CD14-positive monocyte (primary cell): Measurements from ENCODE around the gene OPALIN. TPM values are rescaled to one million over a fixed set of nuclear protein-coding genes. Genes with fewer than 3 reads are reported as not detected.

Experiments used
- DNase-seq, 3 donors: peaks; one replicate each; pipeline ENCODE4 v3.0.0-alpha.2; 2011 to 2022
- H2AFZ ChIP-seq: 2 replicates; pipeline ENCODE4 v1.6.0; 2012; ENCODE audit warnings: mild to moderate bottlenecking, low read depth, low read length, inconsistent platforms; ENCODE audit not compliant: insufficient read depth, poor library complexity, severe bottlenecking
- H3K27ac ChIP-seq, 2 donors: 1 replicate in 1 of 2; 2 replicates in 1 of 2; pipeline ENCODE4 v1.5.1; 2012 to 2013; ENCODE audit warnings: low read length in 2 of 2, control low read depth in 1 of 2, inconsistent platforms in 1 of 2, low read depth in 1 of 2, mild to moderate bottlenecking in 1 of 2
- H3K27me3 ChIP-seq, 2 donors: one replicate each; pipeline versions ENCODE4 v1.6.0 to v1.6.1; 2011 to 2013; ENCODE audit warnings: low read length in 2 of 2; ENCODE audit not compliant: control insufficient read depth in 2 of 2, insufficient read depth in 2 of 2
- H3K36me3 ChIP-seq, 2 donors: replicated peaks in 1 of 2; 1 replicate in 1 of 2; 2 replicates in 1 of 2; pipeline versions ENCODE4 v1.5.1 to v1.6.1; 2012 to 2013; ENCODE audit warnings: low read length in 2 of 2, control low read depth in 1 of 2, inconsistent platforms in 1 of 2, mild to moderate bottlenecking in 1 of 2; ENCODE audit not compliant: insufficient read depth in 2 of 2, control insufficient read depth in 1 of 2
- H3K4me1 ChIP-seq, 2 donors: 1 replicate in 1 of 2; 2 replicates in 1 of 2; pipeline versions ENCODE4 v1.5.1 to v1.6.1; 2012 to 2013; ENCODE audit warnings: low read length in 2 of 2, control low read depth in 1 of 2, inconsistent platforms in 1 of 2, mild to moderate bottlenecking in 1 of 2, moderate library complexity in 1 of 2; ENCODE audit not compliant: insufficient read depth in 2 of 2, control insufficient read depth in 1 of 2
- H3K4me2 ChIP-seq: replicated peaks from 2 replicates; pipeline ENCODE3; 2012; ENCODE audit warnings: low read length, moderate library complexity, mild to moderate bottlenecking; ENCODE audit not compliant: poor library complexity, severe bottlenecking; ENCODE audit errors: extremely low read depth
- H3K4me3 ChIP-seq, 3 experiments: fragments of 200-600 bp in 1 of 3; sonication (generic) in 1 of 3; replicated peaks in 1 of 3; 1 replicate in 2 of 3; 2 replicates in 1 of 3; pipeline ENCODE4 v1.5.1; 2011 to 2013; ENCODE audit warnings: low read length in 3 of 3, mild to moderate bottlenecking in 3 of 3, control low read depth in 2 of 3, low read depth in 2 of 3, inconsistent platforms in 1 of 3, moderate library complexity in 1 of 3
- H3K79me2 ChIP-seq: 2 replicates; pipeline ENCODE4 v1.6.0; 2012; ENCODE audit warnings: mild to moderate bottlenecking, control low read depth, inconsistent platforms, low read length, moderate library complexity; ENCODE audit not compliant: insufficient read depth
- H3K9ac ChIP-seq: 2 replicates; pipeline ENCODE4 v1.6.0; 2017; ENCODE audit warnings: low read length, mild to moderate bottlenecking; ENCODE audit not compliant: insufficient read depth, poor library complexity, severe bottlenecking
- H3K9me3 ChIP-seq, 2 donors: replicated peaks in 1 of 2; 1 replicate in 1 of 2; 2 replicates in 1 of 2; pipeline versions ENCODE4 v1.5.1 to v1.6.1; 2012 to 2013; ENCODE audit warnings: low read length in 2 of 2, control low read depth in 1 of 2; ENCODE audit not compliant: control insufficient read depth in 1 of 2, insufficient read depth in 1 of 2
- H4K20me1 ChIP-seq: 2 replicates; pipeline ENCODE4 v1.6.0; 2012; ENCODE audit warnings: mild to moderate bottlenecking, low read length, control low read depth, moderate library complexity; ENCODE audit not compliant: insufficient read depth
- H3K27ac Mint-ChIP-seq, 7 donors: one replicate each; pipeline ENCODE4 v1.8.0; 2020; ENCODE audit warnings: mild to moderate bottlenecking in 7 of 7, mixed read lengths in 7 of 7, moderate library complexity in 6 of 7, inconsistent platforms in 2 of 7
- H3K27me3 Mint-ChIP-seq, 3 donors: one replicate each; pipeline ENCODE4 v1.8.0; 2021 to 2022; ENCODE audit warnings: low read depth in 3 of 3, mild to moderate bottlenecking in 3 of 3, mixed read lengths in 3 of 3, moderate library complexity in 3 of 3, inconsistent platforms in 1 of 3
- H3K36me3 Mint-ChIP-seq, 2 donors: one replicate each; pipeline ENCODE4 v1.8.0; 2020; ENCODE audit warnings: mixed read lengths in 2 of 2, inconsistent platforms in 1 of 2, mild to moderate bottlenecking in 1 of 2
- H3K4me1 Mint-ChIP-seq: one replicate; pipeline ENCODE4 v1.8.0; 2020; ENCODE audit warnings: mild to moderate bottlenecking, mixed read lengths
- H3K4me3 Mint-ChIP-seq, 2 donors: one replicate each; pipeline ENCODE4 v1.8.0; 2020; ENCODE audit warnings: mild to moderate bottlenecking in 2 of 2, mixed read lengths in 2 of 2, moderate library complexity in 1 of 2
- H3K9me3 Mint-ChIP-seq, 7 donors: one replicate each; pipeline ENCODE4 v1.8.0; 2020 to 2022; ENCODE audit warnings: mixed read lengths in 7 of 7, mild to moderate bottlenecking in 6 of 7, moderate library complexity in 6 of 7, inconsistent platforms in 2 of 7
- CTCF ChIP-seq: fragments of 200-600 bp; IDR thresholded peaks from one replicate; pipeline ENCODE4 v1.8.0; 2022; ENCODE audit warnings: antibody characterized with exemption, mild to moderate bottlenecking
- WGBS: methylation state at CpG from one replicate; pipeline ENCODE4 v1.1.5; 2013; ENCODE audit warnings: missing lambda C conversion rate; ENCODE audit not compliant: insufficient coverage; 5-methylcytosine and 5-hydroxymethylcytosine counted together
- intact Hi-C, 2 donors: fragments of 100-400 bp; cut with micrococcal nuclease; formaldehyde crosslinking; loops; one replicate each; pipeline versions ENCODE4 v1.15.0 to v1.15.1; 2023
- polyA plus RNA-seq, 3 donors: library from polyadenylated mRNA; depleted of rRNA in 1 of 3; unstranded in 2 of 3; stranded (reverse) in 1 of 3; fragments of 300-500 nt in 2 of 3; fragments of >200 nt in 1 of 3; fragmentation: Illumina TruSeq in 2 of 3; gene quantifications; 1 replicate in 2 of 3; 2 replicates in 1 of 3; pipeline ENCODE4 v1.2.3, GENCODE V29; 2012 to 2021

The OPALIN gene
- polyA plus RNA-seq, 3 donors, result not detected

- H3K9ac ChIP-seq, result no peak overlapping the region
- peak overlapping the region; percentile 78 for H2AFZ ChIP-seq
- H3K27me3 ChIP-seq, result no peaks in the 10 kb centered on the region
- Mint-ChIP-seq H3K27ac (no peak overlapping the region), H3K9me3 (no peaks in the 10 kb centered on the region), H3K4me3 (peak overlapping the region; percentile 32 to 68), H3K27me3 (peaks cover 0 to 1% (median 0%) of the 10 kb centered on the region in 3 donors), H3K4me1 (peaks cover 35% of the 10 kb centered on the region), H3K36me3 (no peaks in the 10 kb centered on the region)
- peak overlapping the region; percentile 40 for H3K4me2 ChIP-seq
- no peaks in the 10 kb centered on the region for H3K79me2 ChIP-seq
- intact Hi-C loops, result no loop called here
- no peak for TF ChIP-seq CTCF
- H3K27ac ChIP-seq, result no peak overlapping the region
- 0% methylated on average over 2 of the region's 8 CpGs for WGBS
- H4K20me1 ChIP-seq, result no peaks in the 10 kb centered on the region
- peak in 2 of 3 donors; percentile 17 to 24 for DNase-seq
- H3K36me3 ChIP-seq, result no peaks in the 10 kb centered on the region
- H3K9me3 ChIP-seq, result no peaks in the 10 kb centered on the region
- peaks cover 17 to 19% of the 10 kb centered on the region in 2 donors for H3K4me1 ChIP-seq
- H3K4me3 ChIP-seq, result no peak overlapping the region
These were observed 52.3 kb downstream of the OPALIN start for GRCh38 chr10:96306516-96306915.

GRCh38 chr10:96305019-96305418, 53.8 kb downstream of the OPALIN start:
- H3K4me2 ChIP-seq, result no peak overlapping the region
- peaks cover 0 to 1% (median 0%) of the 10 kb centered on the region in 3 donors for H3K27me3 Mint-ChIP-seq

More at GRCh38 chr10:96305019-96305418, 53.8 kb downstream of the OPALIN start:
- no peak for DNase-seq
- H3K4me1 ChIP-seq, result peaks cover 17 to 21% of the 10 kb centered on the region in 2 donors
- Mint-ChIP-seq H3K27ac (no peak overlapping the region), H3K9me3 (no peaks in the 10 kb centered on the region), H3K4me1 (peaks cover 41% of the 10 kb centered on the region), H3K36me3 (no peaks in the 10 kb centered on the region), H3K4me3 (no peak overlapping the region)
- intact Hi-C loops, result no loop called here
- H2AFZ ChIP-seq, result no peak overlapping the region
- H3K9me3 ChIP-seq, result no peaks in the 10 kb centered on the region
- H3K27me3 ChIP-seq, result no peaks in the 10 kb centered on the region
- H3K9ac ChIP-seq, result no peak overlapping the region
- H3K79me2 ChIP-seq, result no peaks in the 10 kb centered on the region
- no peak overlapping the region for H3K4me3 ChIP-seq
- TF ChIP-seq CTCF, result no peak
- 80% methylated on average over 2 of the region's 3 CpGs for WGBS
- no peaks in the 10 kb centered on the region for H4K20me1 ChIP-seq
- H3K27ac ChIP-seq, result no peak overlapping the region
- no peaks in the 10 kb centered on the region for H3K36me3 ChIP-seq
